GM12801 (cell line): ENCODE results near the gene PCDHA1.
"Not testable (repeated sequence)": the region's sequence is repeated elsewhere in the genome, so short reads cannot be mapped to it uniquely, and the experiment has no call there.

ENCODE experiments used
- TF ChIP-seq, protein P1 (sequence below): IDR thresholded peaks from one replicate; pipeline ENCODE4 v1.5.1; 2011; ENCODE audit warnings: control low read depth; ENCODE audit not compliant: insufficient read length; ENCODE audit errors: extremely low read depth

Gene PCDHA1

DNA sequence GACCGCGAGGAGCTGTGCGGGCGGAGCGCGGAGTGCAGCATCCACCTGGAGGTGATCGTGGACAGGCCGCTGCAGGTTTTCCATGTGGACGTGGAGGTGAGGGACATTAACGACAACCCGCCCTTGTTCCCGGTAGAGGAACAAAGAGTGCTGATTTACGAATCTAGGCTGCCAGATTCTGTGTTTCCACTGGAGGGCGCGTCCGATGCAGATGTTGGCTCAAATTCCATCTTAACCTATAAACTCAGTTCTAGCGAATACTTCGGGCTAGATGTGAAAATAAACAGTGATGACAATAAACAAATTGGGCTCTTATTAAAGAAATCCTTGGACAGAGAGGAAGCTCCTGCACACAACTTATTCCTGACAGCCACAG, 42.4 kb downstream of the PCDHA1 start:
- TF ChIP-seq, protein P1, sequence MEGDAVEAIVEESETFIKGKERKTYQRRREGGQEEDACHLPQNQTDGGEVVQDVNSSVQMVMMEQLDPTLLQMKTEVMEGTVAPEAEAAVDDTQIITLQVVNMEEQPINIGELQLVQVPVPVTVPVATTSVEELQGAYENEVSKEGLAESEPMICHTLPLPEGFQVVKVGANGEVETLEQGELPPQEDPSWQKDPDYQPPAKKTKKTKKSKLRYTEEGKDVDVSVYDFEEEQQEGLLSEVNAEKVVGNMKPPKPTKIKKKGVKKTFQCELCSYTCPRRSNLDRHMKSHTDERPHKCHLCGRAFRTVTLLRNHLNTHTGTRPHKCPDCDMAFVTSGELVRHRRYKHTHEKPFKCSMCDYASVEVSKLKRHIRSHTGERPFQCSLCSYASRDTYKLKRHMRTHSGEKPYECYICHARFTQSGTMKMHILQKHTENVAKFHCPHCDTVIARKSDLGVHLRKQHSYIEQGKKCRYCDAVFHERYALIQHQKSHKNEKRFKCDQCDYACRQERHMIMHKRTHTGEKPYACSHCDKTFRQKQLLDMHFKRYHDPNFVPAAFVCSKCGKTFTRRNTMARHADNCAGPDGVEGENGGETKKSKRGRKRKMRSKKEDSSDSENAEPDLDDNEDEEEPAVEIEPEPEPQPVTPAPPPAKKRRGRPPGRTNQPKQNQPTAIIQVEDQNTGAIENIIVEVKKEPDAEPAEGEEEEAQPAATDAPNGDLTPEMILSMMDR = no peak

DNA sequence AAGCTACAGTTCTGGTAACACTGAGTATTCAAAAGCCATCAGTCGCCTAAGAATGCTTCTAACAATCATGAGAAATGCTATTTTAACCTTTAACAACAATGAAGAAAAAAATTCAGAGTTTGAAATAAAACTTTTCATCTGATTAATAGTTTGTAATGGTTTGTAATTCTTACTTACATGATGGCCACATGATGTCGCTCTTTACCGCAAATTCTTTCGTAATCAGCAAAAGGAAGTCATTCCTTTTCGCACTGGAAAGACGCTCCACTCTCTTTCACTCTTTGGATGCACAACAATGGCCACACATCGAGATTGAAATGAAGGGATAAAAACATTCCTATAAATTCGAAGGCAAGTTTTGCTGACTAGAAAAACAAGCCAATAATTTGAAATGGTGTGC, 48.1 kb downstream of the PCDHA1 start, which contains the start of gene PCDHA7:
TSS of gene PCDHA7 (plus strand) at position 277 of the 400 bp plus-strand sequence. CDS start at position 392, 115 bp downstream.
- TF ChIP-seq, protein P1 = no peak

DNA sequence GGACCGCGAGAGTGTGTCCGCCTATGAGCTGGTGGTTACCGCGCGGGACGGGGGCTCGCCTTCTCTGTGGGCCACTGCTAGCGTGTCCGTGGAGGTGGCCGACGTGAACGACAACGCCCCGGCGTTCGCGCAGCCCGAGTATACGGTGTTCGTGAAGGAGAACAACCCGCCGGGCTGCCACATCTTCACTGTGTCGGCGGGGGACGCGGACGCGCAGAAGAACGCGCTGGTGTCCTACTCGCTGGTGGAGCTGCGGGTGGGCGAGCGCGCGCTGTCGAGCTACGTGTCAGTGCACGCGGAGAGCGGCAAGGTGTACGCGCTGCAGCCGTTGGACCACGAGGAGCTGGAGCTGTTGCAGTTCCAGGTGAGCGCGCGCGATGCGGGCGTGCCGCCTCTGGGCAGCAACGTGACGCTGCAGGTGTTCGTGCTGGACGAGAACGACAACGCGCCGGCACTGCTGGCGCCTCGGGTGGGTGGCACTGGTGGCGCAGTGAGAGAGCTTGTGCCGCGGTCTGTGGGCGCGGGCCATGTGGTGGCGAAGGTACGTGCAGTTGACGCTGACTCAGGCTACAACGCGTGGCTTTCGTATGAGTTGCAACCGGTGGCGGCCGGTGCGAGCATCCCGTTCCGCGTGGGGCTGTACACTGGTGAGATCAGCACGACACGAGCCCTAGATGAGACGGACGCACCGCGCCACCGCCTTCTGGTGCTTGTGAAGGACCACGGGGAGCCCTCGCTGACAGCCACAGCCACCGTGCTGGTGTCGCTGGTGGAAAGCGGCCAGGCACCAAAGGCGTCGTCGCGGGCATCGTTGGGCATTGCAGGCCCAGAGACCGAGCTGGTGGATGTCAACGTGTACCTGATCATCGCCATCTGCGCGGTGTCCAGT, 49.9 kb downstream of the PCDHA1 start:
- TF ChIP-seq, protein P1 = no peak

DNA sequence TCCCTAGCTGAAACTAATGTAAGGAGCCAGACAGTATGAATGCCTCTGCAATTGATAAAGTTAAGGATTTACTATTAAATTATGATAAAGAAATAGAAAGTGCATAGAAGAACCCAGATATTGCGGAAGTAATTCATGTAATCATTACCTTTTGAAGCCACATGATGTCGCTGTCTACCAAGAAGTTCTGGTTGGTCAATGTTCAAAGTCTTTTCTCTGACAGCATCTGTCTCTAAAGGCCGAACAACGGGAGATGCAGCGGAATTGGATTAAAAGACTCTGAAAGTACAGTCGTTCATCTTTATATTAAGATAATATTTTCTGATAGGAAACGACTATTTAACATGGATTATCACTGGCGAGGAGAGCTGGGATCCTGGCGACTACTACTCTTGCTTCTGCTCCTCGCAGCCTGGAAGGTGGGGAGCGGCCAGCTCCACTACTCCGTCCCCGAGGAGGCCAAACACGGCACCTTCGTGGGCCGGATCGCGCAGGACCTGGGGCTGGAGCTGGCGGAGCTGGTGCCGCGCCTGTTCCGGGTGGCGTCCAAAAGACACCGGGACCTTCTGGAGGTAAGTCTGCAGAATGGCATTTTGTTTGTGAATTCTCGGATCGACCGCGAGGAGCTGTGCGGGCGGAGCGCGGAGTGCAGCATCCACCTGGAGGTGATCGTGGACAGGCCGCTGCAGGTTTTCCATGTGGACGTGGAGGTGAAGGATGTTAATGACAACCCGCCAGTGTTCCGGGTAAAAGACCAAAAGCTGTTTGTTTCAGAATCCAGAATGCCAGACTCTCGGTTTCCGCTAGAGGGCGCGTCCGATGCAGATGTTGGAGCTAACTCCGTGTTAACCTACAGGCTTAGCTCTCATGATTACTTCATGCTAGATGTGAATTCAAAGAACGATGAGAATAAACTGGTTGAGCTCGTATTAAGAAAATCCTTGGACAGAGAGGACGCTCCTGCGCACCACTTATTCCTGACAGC, 55.3 kb downstream of the PCDHA1 start, which contains the start of gene PCDHA8:
TSS of gene PCDHA8 (plus strand) at position 210 of the 985 bp plus-strand sequence. CDS start at position 345, 135 bp downstream.
- TF ChIP-seq, protein P1 = no peak

DNA sequence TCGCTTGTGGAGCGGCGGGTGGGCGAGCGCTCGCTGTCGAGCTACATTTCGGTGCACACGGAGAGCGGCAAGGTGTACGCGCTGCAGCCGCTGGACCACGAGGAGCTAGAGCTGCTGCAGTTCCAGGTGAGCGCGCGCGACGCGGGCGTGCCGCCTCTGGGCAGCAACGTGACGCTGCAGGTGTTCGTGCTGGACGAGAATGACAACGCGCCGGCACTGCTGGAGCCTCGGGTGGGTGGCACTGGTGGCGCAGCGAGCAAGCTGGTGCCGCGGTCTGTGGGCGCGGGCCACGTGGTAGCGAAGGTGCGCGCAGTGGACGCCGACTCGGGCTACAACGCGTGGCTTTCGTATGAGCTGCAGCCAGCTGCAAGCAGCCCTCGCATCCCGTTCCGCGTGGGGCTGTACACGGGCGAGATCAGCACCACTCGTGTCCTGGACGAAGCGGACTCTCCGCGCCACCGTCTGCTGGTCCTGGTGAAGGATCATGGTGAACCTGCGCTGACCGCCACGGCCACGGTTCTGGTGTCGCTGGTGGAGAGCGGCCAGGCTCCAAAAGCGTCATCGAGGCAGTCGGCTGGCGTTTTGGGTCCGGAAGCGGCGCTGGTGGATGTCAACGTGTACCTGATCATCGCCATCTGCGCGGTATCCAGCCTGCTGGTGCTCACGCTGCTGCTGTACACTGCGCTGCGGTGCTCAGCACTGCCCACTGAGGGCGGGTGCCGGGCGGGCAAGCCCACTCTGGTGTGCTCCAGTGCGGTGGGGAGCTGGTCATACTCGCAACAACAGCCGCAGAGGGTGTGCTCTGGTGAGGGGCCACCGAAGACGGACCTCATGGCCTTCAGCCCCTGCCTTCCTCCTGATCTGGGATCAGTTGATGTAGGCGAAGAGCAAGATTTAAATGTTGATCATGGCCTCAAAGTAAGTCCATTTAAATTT, 57.1 kb downstream of the PCDHA1 start:
- TF ChIP-seq, protein P1 = no peak

DNA sequence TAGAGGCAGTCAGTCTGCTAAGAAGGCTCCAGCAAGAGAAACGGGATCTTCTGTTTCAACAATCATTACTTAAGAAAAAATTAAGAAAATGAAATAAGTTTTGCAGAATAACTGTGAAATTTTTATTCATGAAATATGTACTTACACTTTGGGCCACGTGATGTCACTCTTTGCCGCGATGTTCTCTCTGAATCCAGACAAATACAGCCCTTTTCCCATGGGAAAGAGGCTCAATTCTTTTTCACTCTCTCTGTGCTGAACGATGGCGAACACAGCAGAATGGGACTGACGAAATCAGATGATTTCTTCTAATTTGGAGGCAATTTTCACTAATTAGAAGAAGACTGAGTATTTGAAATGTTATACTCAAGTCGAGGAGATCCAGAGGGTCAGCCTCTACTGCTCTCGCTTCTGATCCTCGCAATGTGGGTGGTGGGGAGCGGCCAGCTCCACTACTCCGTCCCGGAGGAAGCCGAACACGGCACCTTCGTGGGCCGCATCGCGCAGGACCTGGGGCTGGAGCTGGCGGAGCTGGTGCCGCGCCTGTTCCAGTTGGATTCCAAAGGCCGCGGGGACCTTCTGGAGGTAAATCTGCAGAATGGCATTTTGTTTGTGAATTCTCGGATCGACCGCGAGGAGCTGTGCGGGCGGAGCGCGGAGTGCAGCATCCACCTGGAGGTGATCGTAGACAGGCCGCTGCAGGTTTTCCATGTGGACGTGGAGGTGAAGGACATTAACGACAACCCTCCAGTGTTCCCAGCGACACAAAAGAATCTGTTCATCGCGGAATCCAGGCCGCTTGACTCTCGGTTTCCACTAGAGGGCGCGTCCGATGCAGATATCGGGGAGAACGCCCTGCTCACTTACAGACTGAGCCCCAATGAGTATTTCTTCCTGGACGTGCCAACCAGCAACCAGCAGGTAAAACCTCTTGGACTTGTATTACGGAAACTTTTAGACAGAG, 62.5 kb downstream of the PCDHA1 start, which contains the start of gene PCDHA9:
TSS of gene PCDHA9 (plus strand) at position 244 of the 964 bp plus-strand sequence. CDS start at position 358, 114 bp downstream.
- TF ChIP-seq, protein P1 = not testable (repeated sequence)
